Skeletal muscle cell (primary cell): ENCODE measurements around the gene CYP4A11.
"Not testable (repeated sequence)": the region's sequence is repeated elsewhere in the genome, so short reads cannot be mapped to it uniquely, and the experiment has no call there.

ENCODE experiments used
- DNase-seq: peaks from one replicate; pipeline ENCODE4 v3.0.0-alpha.2; 2010; ENCODE audit warnings: low read depth
- H3K4me3 ChIP-seq: 2 replicates; pipeline ENCODE4 v1.5.1; 2011; ENCODE audit warnings: low read depth, mild to moderate bottlenecking, control low read depth, low read length, moderate library complexity

Gene CYP4A11, protein sequence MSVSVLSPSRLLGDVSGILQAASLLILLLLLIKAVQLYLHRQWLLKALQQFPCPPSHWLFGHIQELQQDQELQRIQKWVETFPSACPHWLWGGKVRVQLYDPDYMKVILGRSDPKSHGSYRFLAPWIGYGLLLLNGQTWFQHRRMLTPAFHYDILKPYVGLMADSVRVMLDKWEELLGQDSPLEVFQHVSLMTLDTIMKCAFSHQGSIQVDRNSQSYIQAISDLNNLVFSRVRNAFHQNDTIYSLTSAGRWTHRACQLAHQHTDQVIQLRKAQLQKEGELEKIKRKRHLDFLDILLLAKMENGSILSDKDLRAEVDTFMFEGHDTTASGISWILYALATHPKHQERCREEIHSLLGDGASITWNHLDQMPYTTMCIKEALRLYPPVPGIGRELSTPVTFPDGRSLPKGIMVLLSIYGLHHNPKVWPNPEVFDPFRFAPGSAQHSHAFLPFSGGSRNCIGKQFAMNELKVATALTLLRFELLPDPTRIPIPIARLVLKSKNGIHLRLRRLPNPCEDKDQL

DNA sequence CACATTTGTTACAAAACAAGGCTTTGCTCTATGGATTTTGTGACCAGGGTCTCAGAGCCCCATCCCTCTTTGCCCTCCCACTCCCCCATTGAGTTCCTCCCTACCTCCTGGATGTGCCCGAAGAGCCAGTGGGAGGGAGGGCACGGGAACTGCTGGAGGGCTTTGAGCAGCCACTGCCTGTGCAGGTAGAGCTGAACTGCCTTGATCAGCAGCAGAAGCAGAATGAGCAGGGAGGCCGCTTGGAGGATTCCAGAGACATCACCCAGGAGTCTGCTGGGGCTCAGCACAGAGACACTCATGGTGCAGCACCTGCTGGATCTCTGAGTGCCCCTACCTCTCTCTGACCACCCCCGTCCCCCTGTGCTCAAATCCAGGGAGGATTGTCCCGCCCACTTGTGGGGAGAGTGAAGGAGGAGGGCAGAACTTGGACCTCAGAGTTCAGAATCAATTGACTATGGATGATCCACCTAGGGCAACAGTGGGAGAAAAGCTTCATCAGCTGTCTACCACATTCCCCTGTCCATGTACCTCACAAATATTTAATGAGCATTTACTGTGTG is at the start of gene CYP4A11:
TSS of gene CYP4A11 (minus strand) at position 342 of the 560 bp plus-strand sequence. CDS start at position 299, 43 bp downstream.
- H3K4me3 ChIP-seq = no peak within 1 kb of the TSS
- no peak for DNase-seq

DNA sequence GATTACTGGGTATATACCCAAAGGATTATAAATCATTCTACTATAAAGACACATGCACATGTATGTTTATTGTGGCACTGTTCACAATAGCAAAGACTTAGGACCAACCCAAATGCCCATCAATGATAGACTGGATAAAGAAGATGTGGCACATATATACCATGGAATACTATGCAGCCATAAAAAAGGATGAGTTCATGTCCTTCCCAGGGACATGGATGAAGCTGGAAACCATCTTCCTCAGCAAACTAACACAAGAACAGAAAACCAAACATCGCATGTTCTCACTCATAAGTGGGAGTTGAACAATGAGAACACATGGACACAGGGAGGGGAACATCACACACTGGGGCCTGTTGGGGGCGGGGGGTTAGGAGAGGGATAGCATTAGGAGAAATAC is 49.3 kb upstream of the CYP4A11 start:
- DNase-seq = not testable (repeated sequence)

GRCh38 chr1:46983830-46984586 is 42.7 kb upstream of the CYP4A11 start:
- DNase-seq = no peak
- H3K4me3 ChIP-seq = no peak overlapping the region

More for the DNA sequence above, 49.3 kb upstream of the CYP4A11 start:
- H3K4me3 ChIP-seq = not testable (repeated sequence)

DNA sequence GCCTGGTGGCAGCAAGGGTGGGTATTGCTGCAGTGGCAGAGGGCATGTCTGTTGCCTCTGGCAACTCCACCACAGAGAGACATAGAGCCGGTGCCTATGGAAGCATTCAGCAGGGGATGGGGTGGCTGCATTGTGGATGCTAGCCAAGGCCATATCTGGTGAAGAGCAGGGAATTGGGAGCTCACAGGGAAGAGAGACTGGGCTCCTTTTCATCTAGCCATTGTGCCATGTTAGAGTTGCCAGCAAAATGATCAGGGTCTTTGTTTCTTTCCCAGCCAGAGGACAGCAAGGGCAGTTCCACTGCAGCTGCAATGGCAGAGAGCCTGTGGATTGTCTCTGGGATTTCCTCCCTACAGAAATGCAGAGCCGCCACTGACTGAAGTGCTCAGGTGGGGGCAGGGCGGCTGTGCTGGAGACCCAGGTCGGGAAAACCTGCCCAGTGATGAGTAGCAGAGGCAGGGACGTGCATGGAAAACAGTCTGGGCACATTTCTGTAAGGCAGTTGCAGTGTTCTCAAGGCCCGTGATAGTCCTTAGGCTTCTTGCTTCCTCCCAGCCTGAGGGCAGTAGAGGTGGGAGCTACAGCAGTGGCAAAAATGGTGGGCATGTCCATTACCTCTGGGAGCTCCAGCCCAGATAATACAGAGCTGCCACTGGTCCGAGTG is 42.0 kb upstream of the CYP4A11 start:
- DNase-seq = no peak
- H3K4me3 ChIP-seq = no peak overlapping the region

DNA sequence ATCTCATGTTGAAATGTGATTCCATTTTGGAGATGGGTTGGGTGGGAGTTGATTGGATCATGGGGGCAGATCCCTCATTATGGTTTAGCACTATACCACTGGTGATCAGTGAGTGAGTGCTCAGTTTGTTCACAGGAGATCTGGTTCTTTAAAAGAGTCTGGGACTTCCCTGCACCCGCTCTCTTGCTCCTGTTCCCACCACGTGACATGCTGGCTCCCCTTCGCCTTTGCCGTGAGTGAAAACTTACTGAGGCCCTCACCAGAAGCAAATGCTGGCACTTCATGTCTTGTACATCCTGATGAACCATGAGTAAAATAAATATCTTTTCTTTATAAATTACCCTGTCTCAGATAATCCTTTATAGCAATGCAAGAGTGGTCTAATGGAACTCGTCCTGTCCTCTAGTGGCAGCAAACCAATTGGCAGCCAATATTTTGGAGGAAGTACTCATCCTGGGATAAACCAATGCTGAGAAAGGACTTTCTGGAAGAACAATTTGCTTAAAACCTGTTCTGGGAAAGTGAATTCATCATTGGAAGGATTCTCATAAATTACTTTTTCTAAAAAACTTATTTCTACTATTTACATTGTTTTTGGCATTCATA is 27.8 kb upstream of the CYP4A11 start:
- DNase-seq = no peak

DNA sequence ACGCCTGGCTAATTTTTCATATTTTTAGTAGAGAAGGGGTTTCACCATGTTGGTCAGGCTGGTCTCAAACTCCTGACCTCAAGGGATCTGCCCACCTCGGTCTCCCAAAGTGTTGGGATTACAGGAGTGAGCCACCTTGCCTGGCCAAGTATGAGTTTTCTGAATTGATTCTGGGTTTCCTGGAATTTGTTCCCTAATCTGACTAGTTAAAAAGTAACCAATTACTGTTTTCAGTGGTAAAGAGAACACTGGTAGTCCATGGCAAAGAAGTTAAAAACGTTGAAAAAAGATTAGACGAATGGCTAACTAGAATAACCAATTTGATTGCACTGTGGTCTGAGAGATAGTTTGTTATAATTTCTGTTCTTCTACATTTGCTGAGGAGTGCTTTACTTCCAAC is 21.0 kb upstream of the CYP4A11 start:
- not testable (repeated sequence) for DNase-seq, H3K4me3 ChIP-seq

More for the DNA sequence above, 27.8 kb upstream of the CYP4A11 start:
- no peak overlapping the region for H3K4me3 ChIP-seq

- H3K4me3 ChIP-seq = no peak overlapping the region
- no peak for DNase-seq
Observed at GRCh38 chr1:46961066-46961758, 19.9 kb upstream of the CYP4A11 start.

GRCh38 chr1:46960250-46960649 is 19.0 kb upstream of the CYP4A11 start:
- no peak overlapping the region for H3K4me3 ChIP-seq
- no peak for DNase-seq

DNA sequence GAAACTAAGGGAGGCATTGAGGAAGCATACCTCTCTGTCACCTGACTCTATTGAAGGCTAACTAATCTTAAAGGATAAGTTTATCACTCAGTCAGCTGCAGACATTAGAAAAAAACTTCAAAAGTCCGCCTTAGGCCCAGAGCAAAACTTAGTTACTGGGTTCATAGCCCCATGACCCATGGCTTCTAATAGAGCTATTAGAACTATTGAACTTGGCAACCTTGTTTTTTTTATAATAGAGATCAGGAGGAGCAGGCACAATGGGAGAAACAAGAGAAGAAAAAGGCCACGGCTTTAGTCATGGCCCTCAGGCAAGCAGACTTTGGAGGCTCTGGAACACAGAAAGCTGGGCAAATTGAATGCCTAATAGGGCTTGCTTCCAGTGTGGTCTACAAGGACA is 13.8 kb upstream of the CYP4A11 start:
- DNase-seq, H3K4me3 ChIP-seq: not testable (repeated sequence)

DNA sequence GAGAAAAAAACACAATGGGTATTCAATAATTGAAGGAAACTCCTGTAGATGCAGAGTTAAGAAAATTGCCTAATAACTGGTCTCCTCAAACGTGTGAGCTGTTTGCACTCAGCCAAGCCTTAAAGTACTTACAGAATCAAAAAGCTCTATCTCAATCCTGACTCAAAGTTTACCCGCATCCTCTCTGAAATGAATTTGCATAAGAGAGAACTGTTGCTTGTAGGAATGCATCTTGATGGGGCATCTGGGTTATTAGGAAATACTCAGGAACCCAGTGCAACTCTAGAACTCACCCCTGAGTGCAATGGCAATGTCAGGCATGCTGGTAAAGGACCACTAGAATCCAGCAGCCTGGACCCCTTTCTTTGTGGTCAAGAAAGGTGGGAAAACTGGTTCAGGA is 12.6 kb upstream of the CYP4A11 start:
- H3K4me3 ChIP-seq, DNase-seq: not testable (repeated sequence)

DNA sequence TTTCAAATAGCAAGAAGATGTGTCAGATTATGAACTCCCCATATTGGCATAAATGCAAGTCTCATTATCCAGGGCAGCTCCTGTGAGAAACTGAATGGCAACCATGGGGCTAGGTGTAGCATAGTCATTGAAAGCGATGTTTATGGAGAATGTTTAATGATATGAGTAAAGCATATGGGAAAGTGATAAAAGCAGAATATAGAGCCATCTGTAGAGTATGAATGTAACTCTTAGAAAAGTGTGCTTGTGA is 8.1 kb upstream of the CYP4A11 start:
- H3K4me3 ChIP-seq, DNase-seq: not testable (repeated sequence)

DNA sequence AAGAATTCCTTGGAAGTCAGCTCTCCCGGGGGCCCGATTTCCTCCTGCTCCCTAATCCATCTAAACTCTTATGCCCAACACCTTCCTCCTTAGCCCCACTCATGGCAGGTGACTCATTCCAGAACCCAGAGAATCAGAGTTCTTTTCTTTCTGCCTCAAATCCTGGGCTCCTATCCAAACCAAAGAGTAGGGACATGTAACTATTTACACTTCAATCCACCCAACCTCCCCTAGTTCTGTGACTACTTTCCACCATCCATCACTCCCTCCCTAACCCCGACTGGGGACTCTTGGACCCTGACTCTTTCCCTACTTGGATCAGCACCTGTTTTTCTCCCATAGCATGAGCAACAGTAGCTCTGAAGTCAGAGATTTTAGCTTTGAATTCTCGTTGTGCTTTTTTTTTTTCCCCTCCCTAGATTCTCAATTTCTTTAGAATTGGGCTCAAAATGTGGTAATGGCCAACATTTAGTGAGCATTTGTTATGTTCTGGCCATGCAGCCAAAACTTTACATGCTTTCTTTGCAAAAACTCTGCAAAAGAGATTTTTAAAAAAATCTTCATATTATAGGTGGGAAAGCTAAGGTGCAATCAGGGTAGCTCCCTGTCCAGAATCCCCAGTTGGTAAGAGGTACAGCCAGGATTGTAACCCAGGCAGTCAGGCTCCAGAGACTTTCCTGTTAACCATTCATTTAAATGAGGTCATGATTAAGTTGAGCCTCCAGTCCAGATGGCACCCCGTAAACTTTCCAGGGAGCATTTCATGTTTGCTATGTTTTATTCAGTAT is 7.5 kb upstream of the CYP4A11 start:
- no peak for DNase-seq
- H3K4me3 ChIP-seq = no peak overlapping the region

DNA sequence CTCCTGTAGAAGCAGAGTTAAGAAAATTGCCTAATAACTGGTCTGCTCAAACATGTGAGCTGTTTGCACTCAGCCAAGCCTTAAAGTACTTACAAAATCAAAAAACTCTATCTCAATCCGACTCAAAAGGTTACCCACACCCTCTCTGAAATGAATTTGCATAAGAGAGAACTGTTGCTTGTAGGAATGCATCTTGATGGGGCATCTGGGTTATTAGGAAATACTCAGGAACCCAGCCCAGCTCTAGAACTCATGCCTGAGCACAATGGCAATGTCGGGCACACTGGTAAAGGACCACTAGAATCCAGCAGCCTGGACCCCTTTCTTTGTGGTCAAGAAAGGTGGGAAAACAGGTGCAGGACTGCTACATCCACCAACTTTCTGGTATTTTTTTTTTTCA is 6.4 kb upstream of the CYP4A11 start:
- H3K4me3 ChIP-seq, DNase-seq: not testable (repeated sequence)

GRCh38 chr1:46942086-46942485 is 810 bp upstream of the CYP4A11 start:
- H3K4me3 ChIP-seq = no peak overlapping the region
- no peak for DNase-seq

DNA sequence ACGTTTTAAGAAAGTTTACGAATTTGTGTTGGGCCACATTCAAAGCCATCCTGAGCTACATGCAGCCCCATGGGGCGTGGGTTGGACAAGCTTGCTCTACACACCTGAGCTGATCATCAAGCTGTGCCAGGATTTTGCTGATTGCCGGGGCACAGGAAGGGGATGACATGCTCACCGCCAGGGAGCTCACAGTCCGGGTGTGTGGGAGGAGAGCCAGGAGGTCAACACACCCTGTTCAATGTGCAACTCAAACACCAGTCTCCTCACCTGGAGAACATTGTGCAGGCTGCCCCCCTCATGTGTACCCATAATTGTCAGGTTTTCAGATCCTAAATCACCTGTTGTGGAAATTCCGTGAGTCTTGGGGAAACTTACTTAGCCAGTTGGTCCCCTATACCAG is 969 bp downstream of the CYP4A11 start:
- H3K4me3 ChIP-seq = no peak overlapping the region

GRCh38 chr1:46937270-46937669 is 4.0 kb downstream of the CYP4A11 start:
- no peak overlapping the region for H3K4me3 ChIP-seq

More for the DNA sequence above, 969 bp downstream of the CYP4A11 start:
- DNase-seq = no peak

DNA sequence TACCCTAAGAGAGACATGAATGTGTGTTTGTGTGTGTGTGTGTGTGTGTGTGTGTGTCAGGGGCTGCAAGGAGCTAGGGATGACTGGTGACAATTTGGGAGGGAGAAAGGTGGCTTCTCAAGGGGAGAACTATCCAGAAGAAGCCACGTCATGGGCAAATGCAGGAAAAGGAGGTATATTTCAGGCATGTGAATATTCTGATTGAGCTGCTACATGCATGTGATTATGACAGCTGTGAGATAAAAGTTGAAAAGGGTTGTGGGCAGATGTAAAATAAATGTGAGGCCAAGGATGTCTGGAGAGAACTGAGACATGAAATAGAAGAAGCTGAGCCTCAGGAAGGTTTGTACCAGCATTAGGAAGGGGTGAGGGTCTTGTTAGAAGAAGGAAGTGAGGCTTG is 4.5 kb downstream of the CYP4A11 start:
- no peak overlapping the region for H3K4me3 ChIP-seq
- DNase-seq = no peak

More at GRCh38 chr1:46937270-46937669, 4.0 kb downstream of the CYP4A11 start:
- no peak for DNase-seq

- H3K4me3 ChIP-seq, DNase-seq: not testable (repeated sequence)
Observed at GRCh38 chr1:46934852-46935251, 6.4 kb downstream of the CYP4A11 start.
